DMS53 treated with DMSO at 0.1 percent for 48 hours (cell line): ENCODE results near the gene RIMBP2.
A peak's percentile ranks its signal among the peaks of the same experiment; 100 is the strongest.
"Not testable (repeated sequence)": the region's sequence is repeated elsewhere in the genome, so short reads cannot be mapped to it uniquely, and the experiment has no call there.

Source experiments
- DNase-seq: peaks from one replicate; lab custom pipeline; 2025; ENCODE audit not compliant: unreplicated experiment; lab: John Stamatoyannopoulos, UW

RIMBP2 gene

GRCh38 chr12:130715998-130716968 lies at the start of gene RIMBP2:
Gene RIMBP2 (minus strand): TSS chr12:130716299. CDS start chr12:130479013, 237,286 bp downstream.
- peak; percentile 61 for DNase-seq

GRCh38 chr12:130765186-130765659 lies 49.1 kb upstream of the RIMBP2 start:
- no peak for DNase-seq

- DNase-seq = no peak
These were observed 48.5 kb upstream of the RIMBP2 start for GRCh38 chr12:130764475-130765185.

GRCh38 chr12:130764073-130764472 lies 48.0 kb upstream of the RIMBP2 start:
- DNase-seq = no peak

GRCh38 chr12:130762319-130762675 lies 46.2 kb upstream of the RIMBP2 start:
- no peak for DNase-seq

GRCh38 chr12:130761537-130762318 lies 45.6 kb upstream of the RIMBP2 start:
- DNase-seq = peak; percentile 65

GRCh38 chr12:130754234-130754901 lies 38.3 kb upstream of the RIMBP2 start:
- DNase-seq = no peak

- peak; percentile 31 for DNase-seq
These were observed 36.7 kb upstream of the RIMBP2 start for GRCh38 chr12:130752692-130753230.

- not testable (repeated sequence) for DNase-seq
These were observed 35.9 kb upstream of the RIMBP2 start for GRCh38 chr12:130752037-130752436.

- DNase-seq = no peak
These were observed 32.7 kb upstream of the RIMBP2 start for GRCh38 chr12:130748786-130749185.

- DNase-seq = peak; percentile 74
These were observed 32.0 kb upstream of the RIMBP2 start for GRCh38 chr12:130747867-130748740.

GRCh38 chr12:130746546-130746945 lies 30.4 kb upstream of the RIMBP2 start:
- DNase-seq = no peak

GRCh38 chr12:130745921-130746320 lies 29.8 kb upstream of the RIMBP2 start:
- no peak for DNase-seq

- no peak for DNase-seq
These were observed 28.2 kb upstream of the RIMBP2 start for GRCh38 chr12:130744274-130744673.

GRCh38 chr12:130743606-130744005 lies 27.5 kb upstream of the RIMBP2 start:
- no peak for DNase-seq

- no peak for DNase-seq
These were observed 27.1 kb upstream of the RIMBP2 start for GRCh38 chr12:130743176-130743575.

- DNase-seq = no peak
These were observed 26.6 kb upstream of the RIMBP2 start for GRCh38 chr12:130742716-130743115.

- DNase-seq = no peak
These were observed 26.0 kb upstream of the RIMBP2 start for GRCh38 chr12:130742112-130742511.

GRCh38 chr12:130739571-130739970 lies 23.5 kb upstream of the RIMBP2 start:
- no peak for DNase-seq
